ENCODE results near the gene BHLHA9.

- TF ChIP-seq, protein P1, sequence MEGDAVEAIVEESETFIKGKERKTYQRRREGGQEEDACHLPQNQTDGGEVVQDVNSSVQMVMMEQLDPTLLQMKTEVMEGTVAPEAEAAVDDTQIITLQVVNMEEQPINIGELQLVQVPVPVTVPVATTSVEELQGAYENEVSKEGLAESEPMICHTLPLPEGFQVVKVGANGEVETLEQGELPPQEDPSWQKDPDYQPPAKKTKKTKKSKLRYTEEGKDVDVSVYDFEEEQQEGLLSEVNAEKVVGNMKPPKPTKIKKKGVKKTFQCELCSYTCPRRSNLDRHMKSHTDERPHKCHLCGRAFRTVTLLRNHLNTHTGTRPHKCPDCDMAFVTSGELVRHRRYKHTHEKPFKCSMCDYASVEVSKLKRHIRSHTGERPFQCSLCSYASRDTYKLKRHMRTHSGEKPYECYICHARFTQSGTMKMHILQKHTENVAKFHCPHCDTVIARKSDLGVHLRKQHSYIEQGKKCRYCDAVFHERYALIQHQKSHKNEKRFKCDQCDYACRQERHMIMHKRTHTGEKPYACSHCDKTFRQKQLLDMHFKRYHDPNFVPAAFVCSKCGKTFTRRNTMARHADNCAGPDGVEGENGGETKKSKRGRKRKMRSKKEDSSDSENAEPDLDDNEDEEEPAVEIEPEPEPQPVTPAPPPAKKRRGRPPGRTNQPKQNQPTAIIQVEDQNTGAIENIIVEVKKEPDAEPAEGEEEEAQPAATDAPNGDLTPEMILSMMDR (IDR thresholded peaks at IDR 0.05), result peak in 3 of 4 experiments; percentile 69 to 86 (median 71)
- no peak for TF ChIP-seq POLR2AphosphoS5 (IDR thresholded peaks at IDR 0.05)
Measured at GRCh38 chr17:1275962-1276736, 5.9 kb downstream of the BHLHA9 start.
